Progenitor cell of endocrine pancreas (in vitro differentiated cells): ENCODE data around the gene GPR107. TPM values are rescaled to one million over a fixed set of nuclear protein-coding genes. Genes with fewer than 3 reads are reported as not detected.
A peak's percentile ranks its signal among the peaks of the same experiment; 100 is the strongest.

Experiments
- DNase-seq: peaks from one replicate; pipeline ENCODE4 v3.0.0; 2021; ENCODE audit warnings: low spot score; ENCODE audit not compliant: unreplicated experiment
- H3K27ac Mint-ChIP-seq: 2 replicates; pipeline ENCODE4 v1.8.0; 2021; ENCODE audit warnings: mild to moderate bottlenecking, moderate library complexity, mixed read lengths
- H3K27me3 Mint-ChIP-seq: 2 replicates; pipeline ENCODE4 v1.8.0; 2021; ENCODE audit warnings: mixed read lengths
- H3K36me3 Mint-ChIP-seq: 2 replicates; pipeline ENCODE4 v1.8.0; 2022; ENCODE audit warnings: mixed read lengths; ENCODE audit not compliant: insufficient read depth
- H3K4me1 Mint-ChIP-seq: 2 replicates; pipeline ENCODE4 v1.8.0; 2021; ENCODE audit warnings: low read depth, mixed read lengths
- H3K4me3 Mint-ChIP-seq: 2 replicates; pipeline ENCODE4 v1.8.0; 2021; ENCODE audit warnings: low read depth, mild to moderate bottlenecking, moderate library complexity, mixed read lengths
- H3K9me3 Mint-ChIP-seq: 2 replicates; pipeline ENCODE4 v1.8.0; 2021; ENCODE audit warnings: low read depth, mixed read lengths
- total RNA-seq: library from RNA; stranded (reverse); gene quantifications from 2 replicates; pipeline ENCODE4 v1.2.1, GENCODE V29; 2021
- TF ChIP-seq, protein P1 (sequence below): fragments of 200-600 bp; sonication (generic); IDR thresholded peaks from one replicate; pipeline ENCODE4 v1.5.0; 2021; ENCODE audit warnings: antibody characterized with exemption, mild to moderate bottlenecking; ENCODE audit not compliant: unreplicated experiment

Gene GPR107
- total RNA-seq, 1 donor from 2014 or later, result 48.7 TPM

DNA sequence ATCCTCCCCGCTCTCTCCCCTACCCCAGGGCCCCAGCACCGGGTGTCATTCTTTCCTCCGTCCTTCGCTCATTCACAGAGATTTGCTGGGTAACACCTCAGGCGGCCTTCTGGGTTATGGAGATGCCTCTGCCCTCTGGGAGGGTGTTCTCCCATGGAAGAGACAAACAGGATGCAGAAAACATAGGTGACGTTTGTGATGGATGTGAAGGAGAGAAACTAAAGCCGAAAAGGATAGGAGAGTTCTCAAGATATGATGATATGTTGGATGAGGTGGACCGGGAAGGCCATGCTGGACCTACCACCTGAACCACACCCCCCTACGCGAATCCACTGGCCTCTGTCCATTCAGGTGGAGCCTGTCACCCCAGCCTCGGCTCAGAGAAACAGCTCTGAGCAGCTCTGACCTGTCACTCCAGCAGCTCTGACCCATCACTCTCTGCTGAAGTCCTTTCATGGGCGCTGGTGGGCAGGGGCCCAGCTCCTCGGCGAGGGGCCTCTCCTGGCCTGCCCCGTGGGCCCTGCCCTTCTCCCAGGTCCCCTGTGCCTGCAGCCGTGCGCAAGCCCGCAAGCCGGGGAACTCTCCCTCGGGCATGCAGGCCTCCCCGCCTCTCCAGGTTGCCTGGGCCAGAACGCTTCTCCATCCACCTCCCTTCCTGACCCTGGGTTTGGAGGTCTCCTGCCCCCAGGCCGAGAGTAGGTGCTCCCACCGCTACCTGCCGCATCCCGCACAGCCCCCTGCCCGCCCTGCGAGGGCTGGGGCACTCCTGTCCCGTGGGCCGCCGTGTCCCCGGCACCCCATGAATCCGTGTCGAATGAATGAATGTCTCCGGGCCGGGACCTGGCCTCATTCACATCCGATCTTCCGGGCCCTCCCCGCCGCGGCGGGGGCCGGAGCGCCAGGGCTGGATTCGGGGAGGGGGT lies 117.8 kb downstream of the GPR107 start:
- TF ChIP-seq, protein P1, sequence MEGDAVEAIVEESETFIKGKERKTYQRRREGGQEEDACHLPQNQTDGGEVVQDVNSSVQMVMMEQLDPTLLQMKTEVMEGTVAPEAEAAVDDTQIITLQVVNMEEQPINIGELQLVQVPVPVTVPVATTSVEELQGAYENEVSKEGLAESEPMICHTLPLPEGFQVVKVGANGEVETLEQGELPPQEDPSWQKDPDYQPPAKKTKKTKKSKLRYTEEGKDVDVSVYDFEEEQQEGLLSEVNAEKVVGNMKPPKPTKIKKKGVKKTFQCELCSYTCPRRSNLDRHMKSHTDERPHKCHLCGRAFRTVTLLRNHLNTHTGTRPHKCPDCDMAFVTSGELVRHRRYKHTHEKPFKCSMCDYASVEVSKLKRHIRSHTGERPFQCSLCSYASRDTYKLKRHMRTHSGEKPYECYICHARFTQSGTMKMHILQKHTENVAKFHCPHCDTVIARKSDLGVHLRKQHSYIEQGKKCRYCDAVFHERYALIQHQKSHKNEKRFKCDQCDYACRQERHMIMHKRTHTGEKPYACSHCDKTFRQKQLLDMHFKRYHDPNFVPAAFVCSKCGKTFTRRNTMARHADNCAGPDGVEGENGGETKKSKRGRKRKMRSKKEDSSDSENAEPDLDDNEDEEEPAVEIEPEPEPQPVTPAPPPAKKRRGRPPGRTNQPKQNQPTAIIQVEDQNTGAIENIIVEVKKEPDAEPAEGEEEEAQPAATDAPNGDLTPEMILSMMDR, result no peak
- no peak for DNase-seq
- no peaks in the 10 kb centered on the region for H3K36me3 Mint-ChIP-seq

DNA sequence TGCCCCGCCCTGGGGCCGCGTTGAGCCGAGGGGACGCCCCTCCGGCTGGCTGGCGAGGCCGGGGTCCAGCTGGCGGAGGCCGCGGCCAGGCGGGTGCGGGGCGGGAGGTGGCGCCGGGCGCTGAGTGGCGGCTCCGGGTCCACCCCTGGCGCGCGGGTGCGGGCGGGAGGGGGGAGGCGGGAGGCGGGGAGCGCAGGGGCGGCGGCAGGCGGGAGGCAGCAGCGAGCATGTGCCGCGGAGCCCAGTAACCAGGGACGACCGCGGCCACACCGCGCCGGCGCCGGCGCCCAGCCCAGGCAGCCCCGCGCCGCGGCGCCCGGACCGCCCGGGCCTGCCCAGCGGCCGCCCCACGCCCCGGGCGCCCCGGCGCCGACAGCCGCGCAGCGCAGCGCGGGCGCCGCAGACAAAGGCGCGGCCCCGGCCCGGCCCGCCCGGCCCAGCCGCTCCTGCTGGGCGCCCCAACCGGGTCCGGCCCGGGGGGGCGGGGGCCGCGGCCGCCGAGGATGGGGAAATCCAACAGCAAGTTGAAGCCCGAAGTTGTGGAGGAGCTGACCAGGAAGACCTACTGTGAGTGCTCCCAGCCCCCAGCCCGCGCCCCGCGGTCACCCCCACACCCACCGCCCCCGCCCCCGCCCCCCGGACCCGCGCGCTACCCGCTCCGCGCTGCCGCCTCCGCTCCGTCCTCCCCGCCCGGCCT lies 118.6 kb downstream of the GPR107 start, which contains the start of gene NCS1:
TSS of gene NCS1 (plus strand) at position 244 of the 697 bp plus-strand sequence. CDS start at position 504, 260 bp downstream.
- DNase-seq, result peak; percentile 64
- Mint-ChIP-seq H3K4me3 (peak within 1 kb of the TSS; percentile 85), H3K36me3 (no peaks in the 10 kb centered on the region), H3K9me3 (no peaks in the 10 kb centered on the region), H3K4me1 (peaks cover 2% of the 10 kb centered on the region), H3K27me3 (peaks cover 31% of the 10 kb centered on the region), H3K27ac (peak within 1 kb of the TSS; percentile 89)
- TF ChIP-seq, protein P1, result no peak

More for the DNA sequence above, 117.8 kb downstream of the GPR107 start:
- Mint-ChIP-seq H3K27me3 (peaks cover 31% of the 10 kb centered on the region), H3K27ac (no peak overlapping the region), H3K9me3 (no peaks in the 10 kb centered on the region), H3K4me1 (peaks cover 2% of the 10 kb centered on the region), H3K4me3 (peak overlapping the region; percentile 70)

DNA sequence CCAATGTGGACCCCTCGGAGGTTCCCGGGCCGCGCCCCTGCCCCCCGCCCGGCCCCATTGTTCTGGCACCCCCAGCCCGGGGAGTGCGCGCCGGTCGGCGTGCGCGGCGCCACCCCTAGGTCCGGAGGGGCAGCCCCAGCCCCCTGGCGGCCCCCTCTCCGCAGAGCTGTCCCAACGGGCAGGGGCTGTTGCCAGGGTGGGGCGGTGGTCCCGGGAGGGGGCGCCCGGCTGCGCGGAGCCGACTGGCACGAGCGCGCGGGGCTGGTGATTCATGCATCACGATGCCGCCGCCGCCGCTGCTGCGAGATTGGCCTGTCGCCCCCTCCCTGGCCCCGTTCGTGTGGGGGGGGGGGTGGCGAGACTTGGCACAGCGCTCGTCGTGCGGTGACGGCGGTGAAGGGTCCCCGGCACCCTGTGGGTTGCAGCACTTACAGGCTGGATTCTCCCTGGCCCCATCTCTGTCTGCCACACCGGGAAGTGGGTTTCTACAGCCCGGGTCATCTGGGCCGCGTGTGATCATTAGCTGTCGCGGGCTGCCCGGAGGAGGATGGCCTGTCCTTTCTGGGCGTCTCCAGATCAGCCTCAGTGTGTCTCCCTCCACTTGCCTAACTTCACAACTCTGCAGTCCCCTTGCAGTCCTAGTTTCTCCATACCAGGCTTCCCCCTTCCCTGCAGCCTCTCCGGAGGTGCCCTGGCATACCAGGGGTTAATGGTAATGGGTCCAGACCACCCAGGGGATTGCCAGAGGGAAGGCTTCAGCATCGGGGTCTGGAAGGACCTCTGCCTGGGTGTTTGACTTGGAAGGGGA lies 119.4 kb downstream of the GPR107 start:
- Mint-ChIP-seq H3K27ac (peak overlapping the region; percentile 89), H3K4me3 (peak overlapping the region; percentile 85), H3K4me1 (peaks cover 2% of the 10 kb centered on the region), H3K27me3 (peaks cover 29% of the 10 kb centered on the region), H3K36me3 (no peaks in the 10 kb centered on the region), H3K9me3 (no peaks in the 10 kb centered on the region)
- TF ChIP-seq, protein P1, result peak; percentile 34
- peak; percentile 37 for DNase-seq

DNA sequence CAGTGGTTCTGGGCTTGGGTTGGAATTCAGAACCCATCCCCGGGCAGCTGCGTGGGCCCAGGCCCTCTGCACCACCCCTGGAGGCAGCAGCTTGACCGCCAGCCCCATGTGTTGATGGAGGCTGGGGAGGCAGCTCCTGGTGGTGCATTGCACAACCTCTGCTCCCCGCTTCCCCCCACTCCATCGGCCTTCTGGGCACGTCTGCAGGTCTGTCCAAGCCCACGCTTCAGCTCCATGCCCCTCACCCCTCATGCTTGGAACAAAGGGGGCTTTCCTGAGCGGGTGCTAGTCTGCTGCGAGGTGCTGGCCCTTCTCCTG lies 119.9 kb downstream of the GPR107 start:
- Mint-ChIP-seq H3K36me3 (no peaks in the 10 kb centered on the region), H3K27me3 (peaks cover 23% of the 10 kb centered on the region), H3K9me3 (no peaks in the 10 kb centered on the region), H3K27ac (no peak overlapping the region), H3K4me3 (peak overlapping the region; percentile 85), H3K4me1 (peaks cover 2% of the 10 kb centered on the region)
- TF ChIP-seq, protein P1, result no peak
- DNase-seq, result no peak

DNA sequence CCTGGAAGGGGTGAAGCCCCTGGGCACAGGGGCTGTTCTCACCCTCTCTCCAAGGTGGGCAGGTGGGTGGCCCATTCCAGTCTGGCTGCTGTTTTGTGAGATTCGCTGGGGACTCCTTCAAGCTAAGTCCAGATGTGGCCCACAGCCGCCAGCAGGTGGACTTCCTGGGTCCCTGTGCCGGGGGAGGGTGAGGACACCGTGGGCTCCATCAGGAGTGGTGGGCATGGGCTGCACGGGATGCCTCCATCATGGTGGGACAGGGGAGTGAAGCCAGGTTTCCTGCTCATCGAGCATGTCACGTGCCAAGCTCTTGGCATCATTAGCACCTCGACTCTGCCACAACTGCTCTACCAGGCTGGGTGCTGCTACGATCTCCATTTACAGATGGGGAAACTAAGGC lies 120.3 kb downstream of the GPR107 start:
- H3K27ac Mint-ChIP-seq, result no peak overlapping the region
- peak overlapping the region; percentile 85 for H3K4me3 Mint-ChIP-seq
- peaks cover 19% of the 10 kb centered on the region for H3K27me3 Mint-ChIP-seq
- no peak for DNase-seq
- H3K9me3 Mint-ChIP-seq, result no peaks in the 10 kb centered on the region
- TF ChIP-seq, protein P1, result no peak
- peaks cover 2% of the 10 kb centered on the region for H3K4me1 Mint-ChIP-seq
- no peaks in the 10 kb centered on the region for H3K36me3 Mint-ChIP-seq
